ENCODE measurements around the gene HEG1.
A peak's percentile ranks its signal among the peaks of the same experiment; 100 is the strongest.

HEG1 gene

DNA sequence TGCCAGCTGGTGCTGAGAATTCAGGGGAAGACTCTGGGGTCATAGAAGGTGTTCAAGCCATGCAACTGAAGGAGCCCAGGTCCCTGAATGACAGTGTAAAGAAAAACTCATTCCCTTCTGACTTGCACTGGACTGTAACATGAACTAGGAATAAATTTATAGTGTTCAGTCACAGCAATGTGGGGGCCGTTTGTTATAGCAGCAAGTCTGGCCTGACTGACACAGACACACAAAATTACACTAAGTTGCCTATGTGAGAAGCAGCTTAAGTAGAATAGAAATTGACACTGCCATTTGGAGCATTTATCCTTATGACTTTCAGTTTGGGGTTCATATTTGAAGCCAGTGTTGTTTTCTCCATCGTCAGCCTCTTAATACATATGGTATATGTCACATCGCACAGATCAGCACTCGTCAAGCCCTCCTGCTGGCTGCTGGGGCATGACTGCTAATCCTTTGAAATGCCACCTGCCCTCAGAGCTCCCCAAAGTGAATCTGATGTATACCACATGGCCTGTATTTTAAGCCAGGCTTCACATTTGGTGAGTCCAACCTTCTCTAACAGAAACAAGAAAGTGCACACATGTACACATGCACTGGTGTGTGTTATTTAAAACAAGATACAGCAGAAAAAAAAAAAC is 17.1 kb upstream of the HEG1 start:
- no peak for DNase-seq (ENCODE audit: low read depth, low spot score)
- no peak overlapping the region for H3K27ac ChIP-seq

GRCh38 chr3:125072301-125072700 is 16.5 kb upstream of the HEG1 start:
- no peak overlapping the region for H3K27ac ChIP-seq
- DNase-seq (ENCODE audit: low read depth, low spot score): no peak

- no peak for DNase-seq (ENCODE audit: low read depth, low spot score)
- no peak overlapping the region for H3K27ac ChIP-seq
Measured at GRCh38 chr3:125069968-125070745, 14.4 kb upstream of the HEG1 start.

DNA sequence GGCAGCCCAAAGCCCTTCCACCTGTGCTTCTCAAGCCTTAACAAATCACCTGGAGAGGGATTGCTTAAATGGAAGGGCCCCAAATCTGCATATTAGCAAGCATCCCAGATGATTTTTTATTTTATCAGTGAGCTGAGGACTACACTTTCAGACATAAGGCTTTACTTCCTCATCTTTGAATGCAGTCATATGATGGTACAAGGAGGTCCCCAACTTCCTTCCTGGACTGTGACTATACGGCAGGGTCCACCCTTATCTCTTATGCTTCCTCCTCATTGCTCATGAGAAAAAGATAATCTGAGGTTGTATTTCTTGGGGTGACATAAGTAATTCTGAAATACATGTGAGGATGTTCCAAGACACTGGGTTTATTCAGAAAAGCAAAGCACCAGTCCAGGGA is 13.7 kb upstream of the HEG1 start:
- no peak for DNase-seq (ENCODE audit: low read depth, low spot score)

GRCh38 chr3:125068265-125068664 is 12.5 kb upstream of the HEG1 start:
- H3K27ac ChIP-seq: no peak overlapping the region
- DNase-seq (ENCODE audit: low read depth, low spot score): no peak

More for the DNA sequence above, 13.7 kb upstream of the HEG1 start:
- H3K27ac ChIP-seq: no peak overlapping the region

DNA sequence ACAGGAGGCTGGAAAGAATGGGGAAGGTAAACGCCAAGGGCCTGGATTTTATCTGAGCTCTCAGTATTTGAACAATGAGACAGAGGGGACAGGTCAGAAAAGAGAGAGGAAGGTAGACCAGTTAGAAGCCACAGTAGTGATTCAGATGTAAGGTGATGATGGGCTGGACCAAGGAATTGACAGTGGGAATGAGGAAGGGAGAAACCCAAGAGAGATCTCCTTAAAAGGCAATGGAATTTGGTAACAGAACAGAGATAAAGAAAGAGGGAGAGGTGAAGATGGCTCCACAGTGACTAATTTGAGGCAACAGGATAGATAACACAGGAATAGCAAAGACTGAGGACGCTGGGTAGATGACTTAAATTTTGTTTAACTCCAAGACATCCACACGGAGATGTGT is 11.4 kb upstream of the HEG1 start:
- no peak overlapping the region for H3K27ac ChIP-seq
- DNase-seq (ENCODE audit: low read depth, low spot score): no peak

GRCh38 chr3:125062904-125063618 is 7.3 kb upstream of the HEG1 start:
- DNase-seq (ENCODE audit: low read depth, low spot score): peak; percentile 43
- peak overlapping the region; percentile 62 for H3K27ac ChIP-seq

GRCh38 chr3:125061646-125062045 is 5.8 kb upstream of the HEG1 start:
- no peak overlapping the region for H3K27ac ChIP-seq
- DNase-seq (ENCODE audit: low read depth, low spot score): no peak

GRCh38 chr3:125061170-125061569 is 5.4 kb upstream of the HEG1 start:
- no peak for DNase-seq (ENCODE audit: low read depth, low spot score)
- H3K27ac ChIP-seq: no peak overlapping the region

DNA sequence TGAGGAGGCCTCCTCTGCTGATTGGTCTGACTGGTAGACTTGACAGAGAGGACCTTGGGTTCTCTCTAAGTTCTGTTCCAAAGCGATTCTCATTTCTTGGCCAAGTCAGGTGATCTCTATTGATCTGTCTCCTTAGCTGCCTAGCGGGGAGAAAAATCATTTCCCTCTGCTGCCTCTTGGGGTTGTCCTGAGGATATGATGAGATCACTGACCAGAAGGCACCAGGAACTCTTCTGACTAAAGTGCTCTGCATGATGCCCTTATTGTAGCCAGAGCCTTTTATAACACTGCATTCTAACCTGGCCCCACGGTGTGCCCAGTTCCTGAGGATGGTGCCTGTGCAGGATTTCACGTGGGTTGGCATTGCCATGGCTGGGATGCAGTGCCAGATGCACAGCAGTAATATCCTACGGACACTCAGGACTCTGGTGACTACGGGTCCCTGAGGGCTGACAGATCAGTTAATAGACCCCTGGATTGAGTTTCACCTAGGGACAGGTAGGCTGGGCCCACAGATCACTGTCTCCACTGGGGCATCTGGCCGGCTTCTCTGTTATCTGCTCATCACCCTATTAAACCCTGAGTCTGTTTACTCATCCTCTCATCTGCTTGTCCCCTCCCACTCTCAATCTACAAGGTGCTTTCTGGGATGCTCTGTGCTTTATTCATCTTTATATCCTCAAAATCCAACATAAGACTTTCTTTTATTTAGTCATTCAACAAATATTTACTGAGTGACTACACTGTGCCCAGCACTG is 3.9 kb upstream of the HEG1 start:
- no peak for DNase-seq (ENCODE audit: low read depth, low spot score)
- no peak overlapping the region for H3K27ac ChIP-seq

GRCh38 chr3:125058959-125059358 is 3.2 kb upstream of the HEG1 start:
- H3K27ac ChIP-seq: no peak overlapping the region
- DNase-seq (ENCODE audit: low read depth, low spot score): no peak

GRCh38 chr3:125058529-125058928 is 2.7 kb upstream of the HEG1 start:
- no peak for DNase-seq (ENCODE audit: low read depth, low spot score)

DNA sequence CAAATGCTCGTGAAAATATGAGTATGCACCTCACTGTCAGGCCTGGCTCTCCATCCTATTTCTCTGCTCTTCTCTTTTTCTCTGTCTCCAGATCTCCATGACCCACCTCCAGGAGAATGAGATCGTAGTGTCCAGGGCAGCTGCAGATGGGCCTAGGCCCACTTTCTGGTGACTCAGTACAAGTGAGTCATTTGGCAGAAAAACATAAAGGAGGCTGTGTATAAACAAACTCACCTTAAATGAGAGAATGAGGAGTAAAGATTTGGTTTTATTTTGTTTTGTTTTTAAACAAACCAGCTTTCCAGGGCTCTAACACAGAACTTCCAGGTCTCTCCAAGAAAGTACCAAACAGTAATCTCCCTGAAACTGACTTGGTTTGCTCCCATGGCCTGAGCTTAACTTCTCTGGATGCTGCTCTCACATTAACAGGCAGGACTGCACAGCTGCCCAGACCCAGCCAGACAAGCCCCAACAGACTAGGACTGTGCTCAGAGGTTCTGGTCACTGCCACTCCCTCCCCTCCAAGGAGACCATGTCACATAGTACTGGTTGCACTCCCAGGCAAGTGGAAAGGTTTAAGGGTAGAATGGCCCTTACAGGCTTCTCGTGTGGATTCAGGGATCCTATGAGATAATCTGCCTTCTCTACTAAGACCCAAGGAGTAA is 1.5 kb upstream of the HEG1 start:
- peak overlapping the region; percentile 56 for H3K27ac ChIP-seq
- DNase-seq (ENCODE audit: low read depth, low spot score): no peak

More at GRCh38 chr3:125058529-125058928, 2.7 kb upstream of the HEG1 start:
- no peak overlapping the region for H3K27ac ChIP-seq

DNA sequence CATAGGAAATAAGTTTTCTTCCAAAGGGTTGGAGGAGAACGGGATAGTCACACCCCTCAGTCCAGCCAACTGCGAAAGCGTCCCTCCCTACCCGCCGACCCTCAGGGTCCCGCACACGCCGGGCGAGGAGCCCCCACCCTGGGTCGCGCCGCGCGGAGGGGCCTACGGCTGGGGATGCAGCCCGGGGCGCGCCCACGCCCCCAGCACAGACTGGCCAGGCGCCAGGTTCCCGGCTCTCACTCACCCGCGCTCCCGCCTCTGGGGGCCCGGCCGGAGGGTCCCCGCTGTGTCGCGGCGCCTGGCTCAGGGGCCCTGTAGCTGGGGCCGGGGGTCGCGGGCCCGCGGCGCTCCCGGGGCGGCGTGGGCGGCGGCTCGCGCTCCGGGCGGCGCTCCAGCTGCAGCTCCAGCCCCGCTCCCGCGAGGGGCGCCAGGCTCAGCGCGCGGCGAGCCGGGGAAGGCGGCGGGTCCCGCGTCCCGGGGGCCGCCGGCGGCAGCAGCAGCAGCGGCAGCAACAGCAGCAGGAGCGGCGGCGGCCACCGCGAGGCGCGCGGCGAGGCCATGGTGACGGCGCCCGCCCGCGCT is 375 bp downstream of the HEG1 start:
- H3K27ac ChIP-seq: peak overlapping the region; percentile 56
- DNase-seq (ENCODE audit: low read depth, low spot score): no peak

DNA sequence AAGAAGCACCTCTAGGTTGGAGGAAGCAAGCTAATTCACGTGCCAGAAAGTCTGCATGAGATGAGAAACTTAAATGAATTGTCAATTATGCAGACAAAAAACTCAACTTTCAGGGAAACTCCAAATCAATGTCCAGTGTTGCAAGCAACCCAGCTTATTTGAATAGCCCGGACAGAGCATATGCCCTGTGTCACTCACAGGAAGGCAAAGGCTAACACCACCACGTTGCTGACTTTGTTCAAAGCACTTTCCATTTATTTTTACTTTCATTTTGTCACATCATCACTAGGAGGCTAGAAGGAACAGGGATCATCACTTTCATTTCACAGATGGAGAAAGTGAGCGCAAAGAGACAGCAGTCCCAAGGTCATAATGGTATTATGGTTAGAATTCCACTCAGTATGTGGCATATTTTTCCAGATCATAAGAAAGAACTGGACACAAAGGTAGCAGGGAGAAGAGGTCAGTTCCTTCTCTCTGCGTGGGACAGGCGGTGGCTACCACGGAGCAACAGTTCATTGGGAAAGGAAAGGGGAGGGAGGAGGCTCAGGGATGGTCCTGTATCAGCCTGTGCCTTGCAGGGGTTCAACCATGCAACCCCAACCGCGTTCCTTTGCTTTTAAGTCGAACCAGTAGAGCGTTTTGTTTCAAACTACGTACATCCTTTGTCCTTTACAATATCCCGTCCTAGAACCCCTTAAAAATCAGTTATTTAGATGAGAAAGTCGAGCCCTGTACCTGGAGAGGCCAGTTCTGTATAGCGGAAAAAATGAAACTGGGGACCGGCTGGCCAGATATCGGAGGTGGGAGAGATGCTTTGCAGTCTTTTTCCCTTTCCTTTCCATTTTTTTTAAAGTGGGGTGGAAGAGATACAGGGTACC is 1.1 kb downstream of the HEG1 start:
- no peak for DNase-seq (ENCODE audit: low read depth, low spot score)

GRCh38 chr3:125054062-125054448 is 1.7 kb downstream of the HEG1 start:
- H3K27ac ChIP-seq: no peak overlapping the region
- no peak for DNase-seq (ENCODE audit: low read depth, low spot score)

More for the DNA sequence above, 1.1 kb downstream of the HEG1 start:
- peak overlapping the region; percentile 56 for H3K27ac ChIP-seq

DNA sequence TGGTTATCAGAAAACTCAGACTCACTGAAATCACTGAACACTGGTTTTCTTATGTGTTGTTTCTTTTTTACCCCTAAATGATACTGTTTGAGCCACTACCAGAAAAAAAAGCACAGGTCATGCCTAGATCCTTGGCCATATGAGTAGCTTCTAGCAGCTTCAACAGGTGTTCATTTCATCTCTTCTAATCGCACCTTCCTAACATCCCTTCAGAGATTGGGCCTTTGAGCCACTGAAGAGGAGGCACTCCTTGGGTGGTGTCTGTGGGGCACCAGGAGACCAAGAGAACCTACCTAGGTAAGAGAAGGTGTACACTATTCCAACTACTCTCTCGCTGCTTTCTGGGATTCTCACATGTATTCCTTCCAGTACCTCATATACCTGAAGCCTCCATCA is 2.5 kb downstream of the HEG1 start:
- peak overlapping the region; percentile 77 for H3K27ac ChIP-seq
- DNase-seq (ENCODE audit: low read depth, low spot score): no peak

DNA sequence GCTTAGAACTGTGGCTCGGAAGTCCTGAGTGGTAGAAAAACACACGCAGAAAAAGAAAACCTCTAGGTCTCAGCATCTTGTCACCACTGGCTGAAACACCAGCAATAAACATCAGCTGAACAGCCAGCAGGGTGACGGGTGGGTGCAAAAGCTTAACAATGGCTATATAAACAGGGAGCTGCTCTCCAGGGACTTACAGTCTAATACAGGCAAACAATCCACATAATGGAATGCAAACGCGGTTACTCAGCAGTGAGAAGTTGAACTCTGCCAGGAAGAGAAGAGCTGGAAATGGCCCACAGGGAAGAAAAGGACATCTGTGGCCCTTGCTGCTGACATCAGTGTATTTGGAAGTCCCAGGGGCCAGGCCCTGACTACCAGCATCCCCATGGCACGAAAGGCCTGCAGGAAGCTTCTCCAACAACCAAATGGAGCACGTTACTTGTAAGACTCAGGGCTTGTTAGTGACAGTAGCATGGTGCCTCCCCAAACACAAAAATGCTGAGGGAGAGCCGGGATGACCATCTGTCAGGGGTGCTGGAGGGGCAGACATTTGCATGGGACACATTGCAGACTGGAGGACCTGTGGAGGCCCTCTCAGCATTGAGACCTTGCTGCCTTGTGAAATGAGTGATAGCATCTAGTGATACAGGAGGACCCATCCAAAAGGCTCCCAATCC is 3.0 kb downstream of the HEG1 start:
- DNase-seq (ENCODE audit: low read depth, low spot score): no peak
- peak overlapping the region; percentile 77 for H3K27ac ChIP-seq
